Suppressor macrophage treated with lipopolysaccharide for 1 hour (primary cell): Measurements from ENCODE around the gene HMGXB3.

Experiments used
- DNase-seq, 3 donors: peaks; one replicate each; pipeline ENCODE4 v3.0.0-alpha.2; 2020 to 2022

Gene HMGXB3

DNA sequence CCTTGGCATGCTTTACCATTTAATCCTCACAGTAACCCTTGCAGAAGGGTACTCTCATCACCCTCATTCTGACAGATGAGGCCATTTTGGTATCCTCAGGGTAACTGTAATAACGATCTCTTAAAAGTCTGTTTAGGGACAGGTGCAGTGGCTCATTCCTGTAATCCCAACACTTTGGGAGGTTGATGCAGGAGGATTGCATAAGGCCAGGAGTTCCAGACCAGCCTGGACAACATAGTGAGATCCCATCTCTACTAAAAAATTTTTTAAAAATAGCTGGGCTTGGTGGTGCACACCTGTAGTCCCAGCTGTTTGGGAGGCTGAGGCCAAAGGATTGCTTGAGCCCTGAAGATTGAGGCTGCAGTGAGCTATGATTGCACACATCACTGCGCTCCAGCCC, 54.0 kb downstream of the HMGXB3 start:
- no peak for DNase-seq

DNA sequence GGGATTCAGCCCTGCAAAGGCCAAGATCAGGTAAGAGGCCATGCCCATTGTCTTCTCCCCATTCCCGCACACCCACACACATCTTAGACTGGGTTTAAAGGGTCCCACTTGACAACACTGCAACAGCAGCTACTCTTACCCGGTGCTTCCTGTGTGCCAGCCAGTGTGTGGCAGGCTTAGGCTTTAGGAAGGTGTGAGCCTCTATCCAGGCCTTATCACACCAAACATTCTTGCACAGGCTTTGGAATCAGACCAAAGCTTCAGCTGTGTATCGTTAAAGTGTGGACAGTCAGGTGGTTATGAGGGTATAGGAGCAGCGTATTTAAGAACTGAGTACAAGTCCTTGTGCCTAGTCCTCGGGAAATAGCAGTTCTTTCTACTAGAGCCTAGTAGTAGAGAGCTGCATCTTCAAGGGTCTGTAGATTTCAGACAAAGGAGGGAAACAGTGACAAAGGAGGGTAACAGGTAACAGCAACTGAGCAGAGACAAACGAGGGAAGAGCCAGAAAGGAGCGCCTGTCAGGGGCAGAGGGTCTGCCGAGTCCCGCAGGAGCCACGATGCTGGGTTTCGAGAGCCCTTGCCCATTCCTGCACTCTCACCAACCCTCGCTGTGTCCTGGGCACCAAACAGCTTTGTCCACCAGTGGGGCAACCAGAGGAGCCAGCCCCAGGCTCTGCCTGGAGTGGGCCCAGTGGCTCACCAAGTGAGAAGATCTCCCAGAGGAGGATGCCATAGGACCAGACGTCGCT, 55.0 kb downstream of the HMGXB3 start:
- no peak for DNase-seq

DNA sequence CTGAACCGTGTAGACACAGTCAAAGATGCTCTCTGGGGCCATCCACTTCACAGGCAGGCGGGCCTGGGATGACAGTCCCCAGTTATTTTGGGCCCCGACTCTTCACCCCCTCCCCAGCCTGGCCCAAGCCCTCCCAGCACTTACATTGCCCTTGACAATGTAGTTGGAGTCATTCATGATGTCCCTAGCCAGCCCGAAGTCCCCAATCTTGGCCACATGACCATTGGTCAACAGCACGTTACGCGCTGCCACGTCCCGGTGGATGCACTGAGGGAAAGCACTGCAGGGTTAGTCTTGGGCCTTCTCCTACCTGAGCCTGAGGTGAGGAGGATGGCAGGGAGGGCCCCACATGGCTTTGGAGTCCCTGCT, 55.5 kb downstream of the HMGXB3 start:
- no peak for DNase-seq

DNA sequence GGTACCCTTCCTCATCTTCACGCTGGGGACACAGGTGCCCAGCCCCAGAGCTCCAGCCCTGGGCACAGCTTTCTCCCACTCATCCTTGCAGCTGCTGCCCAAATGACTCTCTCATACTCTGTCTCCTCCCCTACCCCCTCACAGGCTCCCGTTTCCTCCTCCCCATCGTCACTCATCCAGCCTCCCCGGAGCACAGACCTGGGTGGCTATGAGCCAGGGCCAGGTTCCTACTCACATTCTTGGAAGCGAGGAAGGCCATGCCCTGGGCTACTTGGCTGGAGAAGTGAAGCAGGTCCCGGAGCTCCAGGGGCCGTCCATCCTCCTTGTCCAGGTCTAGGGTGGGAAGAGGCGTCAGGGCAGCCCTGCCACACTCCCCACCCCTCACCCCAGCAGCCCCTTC, 56.5 kb downstream of the HMGXB3 start:
- DNase-seq, result no peak

DNA sequence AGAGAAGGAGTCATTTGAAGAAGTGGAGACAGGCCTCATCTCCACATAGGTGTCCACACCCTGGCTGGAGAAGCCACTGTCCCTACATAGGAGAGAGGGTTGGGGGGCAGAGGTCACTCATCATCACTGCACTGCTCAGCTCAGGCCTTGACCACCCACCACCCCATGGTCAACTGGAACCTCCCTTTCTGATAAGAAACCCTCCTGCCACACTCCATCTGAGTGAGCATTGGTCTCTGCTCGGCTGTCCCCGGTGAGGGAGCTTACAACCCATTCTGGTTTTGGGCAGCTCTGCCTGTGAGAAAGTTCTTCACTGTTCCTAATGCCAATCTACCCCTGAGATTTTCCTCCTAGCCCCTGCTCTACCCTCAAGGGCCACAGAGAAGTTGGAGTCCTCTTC, 57.0 kb downstream of the HMGXB3 start:
- no peak for DNase-seq

DNA sequence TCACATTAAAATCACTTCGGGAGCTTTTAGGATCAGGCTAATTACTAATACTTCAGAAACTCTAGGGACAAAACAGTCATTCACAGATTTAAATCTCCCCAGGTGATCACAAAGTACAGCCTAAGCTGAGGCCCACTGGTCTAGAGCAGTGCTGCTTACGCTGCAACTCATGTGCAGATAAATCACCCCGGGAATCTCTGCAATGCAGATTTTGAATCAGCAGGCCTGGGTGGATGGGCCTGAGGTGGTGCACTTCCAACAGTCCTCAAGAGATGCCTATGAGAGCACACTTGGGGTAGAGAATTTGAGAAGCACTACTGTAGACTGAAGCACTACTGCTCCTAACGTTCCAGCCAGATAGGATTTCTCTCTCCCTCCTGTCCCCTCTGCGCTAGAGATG, 57.5 kb downstream of the HMGXB3 start:
- no peak for DNase-seq

DNA sequence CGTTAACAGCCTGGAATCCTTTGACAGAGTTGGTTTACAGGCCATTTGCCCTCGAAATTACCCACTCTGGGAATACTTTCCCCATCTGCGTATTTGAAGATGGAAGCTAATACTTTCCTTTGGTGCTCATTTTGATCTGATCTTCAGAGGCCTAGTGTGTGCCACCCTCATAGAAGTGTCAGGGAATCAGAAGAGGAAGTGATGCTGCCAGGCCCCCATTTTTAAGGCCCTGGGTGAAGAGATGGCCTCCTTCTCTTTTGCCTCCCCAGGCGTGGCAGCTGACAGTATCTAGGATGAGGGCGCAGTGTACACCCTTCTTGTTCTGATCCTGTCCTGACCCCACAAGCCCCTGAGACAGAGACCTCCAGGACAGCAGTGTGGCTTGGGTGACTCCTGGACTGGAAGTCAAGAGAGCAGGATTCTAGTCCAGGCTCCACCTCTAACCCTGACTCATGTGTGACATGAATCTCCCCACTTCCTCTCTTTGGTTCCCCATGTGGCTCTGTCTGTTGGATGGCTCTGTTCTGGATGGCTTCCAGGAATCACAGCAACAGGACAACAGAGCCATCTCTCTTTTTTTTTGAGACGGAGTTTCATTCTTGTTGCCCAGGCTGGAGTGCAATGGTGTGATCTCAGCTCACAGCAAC, 58.1 kb downstream of the HMGXB3 start:
- DNase-seq, result peak; percentile 90 to 94 (median 91)

DNA sequence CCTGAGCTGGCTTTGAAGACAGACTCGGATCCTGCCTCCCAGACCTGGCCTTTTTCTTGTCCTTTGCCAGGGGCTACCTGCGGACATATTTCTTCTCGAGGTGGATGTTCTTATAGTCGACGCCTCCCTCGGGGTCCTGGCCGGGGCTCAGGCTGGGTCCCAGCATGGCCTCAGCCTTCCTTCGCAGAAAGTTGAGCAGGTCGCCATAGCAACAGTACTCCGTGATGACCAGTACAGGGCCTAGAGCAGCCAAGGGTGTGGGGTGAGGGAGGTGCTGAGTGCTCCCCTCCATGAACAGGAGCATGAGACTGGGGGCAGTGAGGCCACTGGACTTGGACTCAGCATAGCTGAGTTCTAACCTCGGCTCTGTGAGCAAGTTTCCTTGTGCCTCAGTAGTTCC, 59.1 kb downstream of the HMGXB3 start:
- no peak for DNase-seq

DNA sequence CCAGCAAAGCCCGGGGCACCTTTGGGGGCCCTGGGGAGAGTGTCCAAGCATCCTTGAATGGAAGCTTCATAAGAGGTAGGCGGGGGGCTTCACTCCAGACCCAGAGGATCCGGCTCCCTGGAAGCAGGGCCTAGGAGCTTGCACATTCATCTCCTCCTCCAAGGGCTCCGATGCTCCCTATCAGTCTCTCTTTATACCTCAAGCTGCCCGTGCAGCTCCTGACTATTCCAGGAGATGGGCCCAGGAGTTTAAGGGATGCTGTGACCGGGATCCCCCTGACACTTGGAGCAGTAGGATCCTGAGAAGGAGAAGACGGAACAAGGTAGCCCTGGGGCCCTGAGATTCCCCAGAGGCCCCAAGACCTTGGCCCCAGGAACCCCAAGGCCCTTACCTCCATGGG, 59.9 kb downstream of the HMGXB3 start:
- no peak for DNase-seq

DNA sequence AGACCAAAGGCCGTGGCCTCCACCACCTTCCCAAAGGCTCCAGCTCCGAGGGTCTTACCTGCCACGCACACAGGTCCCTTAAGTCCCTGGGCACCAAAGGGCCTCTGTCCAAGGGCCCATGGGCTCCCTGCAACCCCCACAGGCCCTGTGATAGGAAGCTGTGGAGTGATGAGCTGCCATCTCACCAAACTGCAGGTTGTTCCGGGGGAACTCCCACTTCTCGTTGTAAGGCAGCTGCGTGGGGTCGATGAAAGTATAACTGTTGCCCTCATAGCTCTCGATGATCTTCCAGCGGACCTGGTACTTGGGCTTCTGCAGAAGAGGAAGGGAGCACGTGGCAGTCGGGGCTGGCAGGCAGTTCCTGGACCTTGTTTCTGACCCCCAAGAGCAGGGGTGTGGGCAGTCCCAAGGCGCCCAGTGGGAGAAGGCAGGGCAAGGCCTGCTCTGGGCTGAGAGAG, 61.0 kb downstream of the HMGXB3 start:
- DNase-seq, result no peak

DNA sequence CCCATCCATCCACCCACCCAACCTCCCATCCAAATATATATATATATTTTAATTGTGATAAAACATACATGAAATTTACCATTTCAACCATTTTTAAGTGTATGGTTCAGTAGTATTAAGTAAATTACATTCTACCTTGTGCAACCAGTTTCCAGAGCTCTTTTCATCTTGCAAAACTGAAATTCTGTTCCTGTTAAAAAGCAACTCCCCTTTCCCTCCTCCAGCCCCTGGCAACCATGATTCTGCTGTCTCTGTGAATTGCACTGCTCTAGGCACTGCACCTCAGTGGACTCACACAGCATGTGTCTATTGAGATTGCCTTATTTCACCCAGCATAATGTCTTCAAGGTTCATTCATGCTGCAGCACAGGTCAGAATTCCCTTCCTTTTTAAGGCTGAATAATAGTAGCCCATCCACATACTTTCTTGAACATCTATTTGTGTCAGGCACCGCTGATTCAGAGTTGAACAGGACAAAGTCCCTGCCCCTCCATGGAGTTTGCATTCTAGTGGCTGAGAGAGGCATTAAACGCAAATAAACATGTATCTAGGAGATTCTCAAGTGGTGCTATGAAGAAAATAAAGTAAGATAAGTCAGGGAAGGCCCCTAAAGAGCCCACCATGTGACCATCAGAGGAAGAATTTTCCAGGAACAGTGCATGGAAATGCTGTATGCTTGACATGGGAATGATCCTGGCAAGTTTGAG, 61.8 kb downstream of the HMGXB3 start:
- no peak for DNase-seq

DNA sequence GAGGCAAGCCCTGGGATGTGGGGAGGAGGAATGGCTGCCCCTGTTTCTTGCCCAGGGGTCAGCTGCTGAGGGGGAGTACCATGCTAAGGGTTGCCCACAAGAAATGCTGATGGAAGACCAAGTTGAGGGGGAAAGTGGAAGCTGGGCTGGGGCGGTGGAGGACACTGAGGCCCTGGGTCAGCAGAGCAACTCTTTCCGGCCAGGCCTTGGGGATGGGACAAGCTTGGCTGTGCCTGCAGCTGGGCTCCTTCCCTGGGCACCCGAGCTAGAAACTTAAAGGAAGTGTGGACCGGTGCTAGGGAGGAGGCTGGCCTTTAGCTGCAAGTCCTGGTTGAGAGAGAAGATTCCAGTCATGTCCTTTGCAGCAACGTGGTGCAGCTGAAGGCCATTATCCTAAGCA, 63.1 kb downstream of the HMGXB3 start:
- DNase-seq, result no peak

DNA sequence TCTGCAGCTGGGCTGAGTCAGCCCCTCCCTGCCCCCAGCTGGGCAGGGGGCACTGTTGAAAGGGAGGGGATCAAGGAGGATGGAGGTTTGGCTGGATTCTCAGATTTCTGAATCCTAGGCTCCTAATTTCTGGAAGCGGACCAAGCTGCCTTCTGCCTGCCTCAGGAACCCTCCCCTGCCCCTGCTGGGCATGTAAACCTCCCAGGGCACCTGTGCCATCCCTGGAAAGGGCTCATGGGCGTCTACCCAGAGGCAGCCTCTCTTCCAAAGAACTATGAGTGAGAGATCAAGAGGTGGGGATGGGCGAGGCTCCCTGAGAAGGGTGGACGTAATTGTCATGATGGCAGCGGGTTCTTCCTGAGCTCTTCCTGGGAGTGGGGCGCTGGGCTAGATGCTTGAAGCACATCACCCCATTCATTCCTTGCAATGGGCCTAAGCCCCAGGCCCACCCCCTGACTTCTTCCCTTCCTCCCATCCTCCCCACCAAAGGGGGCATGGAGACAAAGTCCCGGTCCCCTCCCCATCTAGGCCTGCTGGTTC, 64.2 kb downstream of the HMGXB3 start:
- no peak for DNase-seq

DNA sequence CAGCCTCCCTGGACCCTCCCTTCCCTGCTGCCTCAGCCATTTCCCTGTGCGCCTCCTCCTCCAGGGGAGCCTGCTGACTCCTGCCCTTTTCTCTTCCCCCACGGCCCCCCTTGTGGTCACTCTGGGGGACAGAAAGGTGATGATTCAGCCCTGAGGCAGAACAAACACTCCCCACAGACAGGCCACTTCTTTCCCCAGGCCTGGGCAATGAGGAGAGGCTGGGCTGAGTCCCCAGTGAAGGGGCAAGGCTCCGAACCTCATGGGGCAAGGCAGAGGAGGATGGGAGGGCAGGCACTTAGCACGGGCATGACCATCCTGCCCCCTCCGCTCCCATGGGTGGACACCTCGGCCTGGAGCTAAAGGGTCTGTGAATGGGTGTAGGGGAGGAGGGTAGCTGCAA, 64.8 kb downstream of the HMGXB3 start:
- DNase-seq, result peak; percentile 70 to 75 (median 73)

DNA sequence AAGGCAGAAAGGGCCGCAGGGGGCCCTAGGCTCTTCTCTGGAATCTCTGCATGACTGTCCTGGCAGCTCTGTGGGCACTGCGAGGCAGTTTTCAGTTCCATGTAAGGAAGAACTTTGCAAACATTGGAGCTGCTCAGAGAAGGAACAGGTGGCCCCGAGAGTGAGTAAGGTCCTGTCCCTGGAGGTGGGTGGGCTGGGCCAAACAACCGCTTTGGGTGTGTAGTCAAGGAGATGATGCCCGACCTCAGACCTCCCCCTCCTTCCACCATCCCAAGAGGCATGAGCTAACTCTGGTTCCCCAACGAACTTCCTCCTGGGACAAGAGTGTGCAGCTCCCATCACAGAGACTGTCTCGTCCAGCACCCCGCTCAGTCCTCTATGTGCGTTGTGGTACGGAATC, 65.3 kb downstream of the HMGXB3 start:
- DNase-seq, result peak; percentile 89 to 93 (median 91)

DNA sequence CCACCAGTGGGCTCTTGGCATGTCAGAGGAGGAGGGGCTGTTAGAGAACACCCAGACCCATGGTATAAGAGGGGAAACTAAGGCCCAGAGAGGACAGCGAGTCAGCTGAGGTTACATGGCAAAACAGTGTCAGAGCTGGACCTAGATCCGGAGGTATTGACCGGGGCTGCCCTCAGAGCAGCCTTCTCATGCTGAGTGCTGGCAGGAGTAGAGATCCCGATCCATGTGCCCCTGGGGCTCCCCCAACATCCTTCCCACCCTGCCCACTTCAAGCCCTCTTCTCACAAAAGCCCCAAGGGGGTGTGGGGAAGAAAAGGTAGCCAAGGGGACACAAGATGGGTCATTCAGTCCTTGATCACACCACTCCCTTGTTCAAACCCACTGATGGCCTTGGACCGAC, 65.9 kb downstream of the HMGXB3 start:
- no peak for DNase-seq

DNA sequence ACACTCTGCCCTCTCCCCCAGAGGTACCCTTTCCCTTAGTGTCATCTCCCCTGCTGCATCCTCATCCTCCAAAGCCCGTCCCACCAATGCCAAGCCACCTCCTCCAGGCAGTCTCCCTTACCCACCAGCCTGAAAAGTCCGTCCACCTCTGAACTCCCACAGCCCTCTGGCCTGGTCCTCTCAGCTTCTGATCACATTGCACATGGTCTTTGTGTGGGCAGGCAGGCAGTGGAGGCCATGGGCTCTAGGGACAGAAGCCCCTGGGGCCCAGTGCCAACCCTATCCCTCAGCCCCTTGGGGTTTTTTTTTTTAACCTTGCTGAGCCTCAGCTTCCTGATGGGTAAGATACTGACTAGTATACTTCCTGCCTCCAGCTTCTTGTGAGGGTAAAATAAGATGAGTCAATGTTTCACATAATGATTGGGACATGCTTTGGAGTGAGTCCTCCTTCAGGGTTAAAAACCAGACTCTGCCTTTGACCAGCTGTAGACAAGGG, 66.4 kb downstream of the HMGXB3 start:
- peak; percentile 63 to 89 (median 84) for DNase-seq

DNA sequence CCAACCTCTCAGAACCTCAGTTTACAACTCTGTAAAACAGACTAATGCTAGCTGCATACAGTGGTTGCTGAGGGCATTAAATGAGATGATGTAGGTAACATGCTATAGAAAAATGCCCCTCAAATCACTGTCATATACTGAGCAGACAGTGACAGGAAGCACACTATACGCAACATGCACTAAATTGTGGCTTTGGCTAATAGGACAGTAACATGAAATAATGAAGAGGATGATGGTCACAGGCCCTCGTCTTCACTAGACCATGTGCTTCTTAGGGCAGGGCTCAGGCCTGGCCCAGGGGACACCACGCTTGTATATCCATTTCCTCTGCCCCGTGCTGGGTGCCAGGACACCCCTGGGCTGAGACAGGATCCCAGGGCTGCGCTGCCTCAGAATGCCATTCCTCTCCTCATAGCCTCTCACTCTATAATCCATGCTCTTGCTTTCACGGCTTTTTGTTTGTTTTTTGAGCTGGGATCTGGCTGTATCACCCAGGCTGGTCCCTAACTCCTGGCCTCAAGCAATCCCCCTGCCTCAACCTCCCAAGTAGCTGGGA, 66.9 kb downstream of the HMGXB3 start:
- DNase-seq, result no peak

DNA sequence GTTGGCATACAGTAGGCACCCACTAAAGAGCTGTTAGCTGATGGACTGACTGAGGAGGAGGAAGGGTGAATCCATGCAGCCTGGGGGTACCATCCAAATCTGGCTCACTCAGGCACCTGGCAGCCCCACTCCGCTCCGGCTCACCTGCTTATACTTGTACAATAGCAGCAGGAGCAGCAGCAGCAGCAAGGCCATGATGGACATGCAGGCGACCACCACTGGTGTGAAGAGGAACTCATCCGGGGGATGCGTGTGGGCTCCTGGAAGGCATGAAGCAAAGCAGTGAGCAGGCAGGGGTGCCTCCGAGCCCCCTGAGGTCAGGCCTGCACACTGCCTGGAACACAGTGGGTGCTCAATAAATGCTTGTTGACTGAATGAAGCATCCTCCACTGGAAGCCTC, 67.5 kb downstream of the HMGXB3 start:
- DNase-seq, result no peak

DNA sequence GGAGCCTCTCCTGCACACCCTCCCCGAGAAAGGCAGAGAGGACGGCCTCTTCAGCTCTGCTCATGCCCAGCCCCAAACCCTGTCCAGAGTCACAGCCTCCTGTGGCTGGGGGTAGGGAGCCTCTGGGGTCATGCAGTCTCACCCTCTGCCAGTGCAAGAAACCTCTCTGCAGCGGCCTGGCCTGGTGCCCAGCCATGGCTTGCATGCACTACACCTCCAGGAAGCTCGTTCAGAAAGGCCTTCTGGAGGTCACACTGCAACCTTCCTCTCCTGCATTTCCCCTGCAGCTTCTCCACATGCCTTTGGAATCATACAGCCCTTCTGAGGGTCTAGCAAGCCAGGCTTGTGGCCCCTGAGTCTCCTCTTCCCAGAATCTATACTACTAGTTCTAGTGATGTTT, 67.9 kb downstream of the HMGXB3 start:
- DNase-seq, result no peak

DNA sequence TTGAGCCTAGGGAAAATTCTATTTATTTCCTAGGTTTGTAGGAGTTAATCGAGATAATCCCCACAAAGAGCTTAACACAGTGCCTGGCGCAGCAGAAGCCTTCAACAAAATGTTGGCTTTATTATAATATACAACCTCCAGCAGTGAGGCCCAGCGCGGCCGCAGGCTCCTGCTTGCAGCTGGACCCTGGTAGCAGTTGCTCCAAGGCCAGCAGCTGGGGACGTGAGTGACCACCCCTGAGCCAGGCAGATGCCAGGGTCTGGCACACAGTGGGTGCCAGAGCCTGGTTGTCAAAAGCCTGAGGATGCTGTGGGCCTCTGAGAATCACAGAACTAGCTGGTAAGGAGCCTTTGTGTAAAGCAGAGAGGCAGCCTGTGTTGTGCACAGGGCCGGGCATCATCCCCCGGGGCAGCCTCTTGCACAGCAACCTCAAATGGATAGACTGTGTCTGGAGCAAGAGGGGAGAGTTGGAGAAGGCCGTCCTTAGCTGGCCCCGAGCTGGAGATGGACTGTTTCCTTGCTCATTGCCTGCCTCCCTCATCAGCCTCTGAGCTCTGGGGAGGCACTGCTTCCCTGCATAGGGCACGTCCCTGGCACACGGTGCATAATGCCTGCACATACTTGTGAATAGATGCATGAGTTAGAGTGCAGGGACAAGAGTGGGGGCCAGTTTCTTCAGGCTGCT, 68.6 kb downstream of the HMGXB3 start:
- DNase-seq, result no peak
